Calu3 (cell line): ENCODE results near the gene MPEG1. TPM values are rescaled to one million over a fixed set of nuclear protein-coding genes. Genes with fewer than 3 reads are reported as not detected.

Source experiments
- BruUV-seq: library from RNA; stranded (reverse); fragments of 400-500 nt; replicated peaks from 2 replicates; lab custom pipeline; 2021; lab: Mats Ljungman, UMichigan
- CTCF ChIA-PET: fragments of 300-600 bp; sonication (Branson Sonifier 250); formaldehyde crosslinking; loops from one replicate; lab custom pipeline; 2022; ENCODE audit warnings: antibody characterized with exemption; lab: Charles Lee
- DNase-seq: peaks from one replicate; pipeline ENCODE4 v3.0.0; 2022
- H3K27ac Mint-ChIP-seq: one replicate; pipeline ENCODE4 v1.8.0; 2022; ENCODE audit warnings: mixed read lengths; ENCODE audit not compliant: unreplicated experiment
- H3K27me3 Mint-ChIP-seq: one replicate; pipeline ENCODE4 v1.8.0; 2022; ENCODE audit warnings: mixed read lengths; ENCODE audit not compliant: unreplicated experiment
- H3K36me3 Mint-ChIP-seq: one replicate; pipeline ENCODE4 v1.8.0; 2022; ENCODE audit warnings: mild to moderate bottlenecking, moderate library complexity, mixed read lengths; ENCODE audit not compliant: insufficient read depth, unreplicated experiment
- H3K4me1 Mint-ChIP-seq: one replicate; pipeline ENCODE4 v1.8.0; 2022; ENCODE audit warnings: mild to moderate bottlenecking, low read depth, mixed read lengths; ENCODE audit not compliant: unreplicated experiment
- H3K4me3 Mint-ChIP-seq: one replicate; pipeline ENCODE4 v1.8.0; 2022; ENCODE audit warnings: mild to moderate bottlenecking, low read depth, moderate library complexity, mixed read lengths; ENCODE audit not compliant: unreplicated experiment
- H3K9me3 Mint-ChIP-seq: one replicate; pipeline ENCODE4 v1.8.0; 2022; ENCODE audit warnings: low read depth, mixed read lengths; ENCODE audit not compliant: unreplicated experiment
- CTCF ChIP-seq: fragments of 200-600 bp; IDR thresholded peaks from one replicate; pipeline ENCODE4 v1.8.0; 2022; ENCODE audit warnings: antibody characterized with exemption; ENCODE audit not compliant: unreplicated experiment
- intact Hi-C: fragments of 100-400 bp; cut with micrococcal nuclease; formaldehyde crosslinking; loops from one replicate; pipeline ENCODE4 v1.10.0; 2022; ENCODE audit not compliant: unreplicated experiment
- total RNA-seq: library from RNA; stranded (reverse); gene quantifications from 2 replicates; pipeline ENCODE4 v1.2.3, GENCODE V29; 2022

MPEG1 gene
- total RNA-seq, 1 experiment from 2014 or later, result not detected

- DNase-seq, result no peak
- no TSS peak for BruUV-seq
- H3K4me1 Mint-ChIP-seq, result peaks cover 8% of the 10 kb centered on the region
- intact Hi-C loops, result no loop called here
- no peak for TF ChIP-seq CTCF
- H3K36me3 Mint-ChIP-seq, result no peaks in the 10 kb centered on the region
- no peak overlapping the region for H3K4me3 Mint-ChIP-seq
- no peak overlapping the region for H3K27ac Mint-ChIP-seq
- CTCF ChIA-PET, result interaction anchor here (1.2 kb wide), 1 partner anchor 37 kb away, joined by 3 read pairs; no protein-coding TSS in a partner anchor
- no peaks in the 10 kb centered on the region for H3K9me3 Mint-ChIP-seq
- H3K27me3 Mint-ChIP-seq, result peaks cover 13% of the 10 kb centered on the region
Observed at GRCh38 chr11:59223611-59224010, 10.9 kb upstream of the MPEG1 start.

- H3K27ac Mint-ChIP-seq, result no peak overlapping the region
- DNase-seq, result no peak
- intact Hi-C loops, result no loop called here
- H3K9me3 Mint-ChIP-seq, result no peaks in the 10 kb centered on the region
- peaks cover 8% of the 10 kb centered on the region for H3K4me1 Mint-ChIP-seq
- CTCF ChIA-PET, result interaction anchor here (0.7 kb wide), 2 partner anchors 23 to 1336 kb away, joined by 4 to 8 read pairs; no protein-coding TSS in a partner anchor
- TF ChIP-seq CTCF, result no peak
- H3K4me3 Mint-ChIP-seq, result no peak overlapping the region
- H3K27me3 Mint-ChIP-seq, result peaks cover 13% of the 10 kb centered on the region
- BruUV-seq, result no TSS peak
- no peaks in the 10 kb centered on the region for H3K36me3 Mint-ChIP-seq
Observed at GRCh38 chr11:59223177-59223576, 10.4 kb upstream of the MPEG1 start.

- intact Hi-C loops, result no loop called here
- H3K27ac Mint-ChIP-seq, result no peak overlapping the region
- no peaks in the 10 kb centered on the region for H3K9me3 Mint-ChIP-seq
- H3K36me3 Mint-ChIP-seq, result no peaks in the 10 kb centered on the region
- peaks cover 8% of the 10 kb centered on the region for H3K4me1 Mint-ChIP-seq
- peaks cover 13% of the 10 kb centered on the region for H3K27me3 Mint-ChIP-seq
- CTCF ChIA-PET, result interaction anchor here (0.7 to 1.6 kb wide), 4 partner anchors 24 to 1336 kb away, joined by 4 to 8 read pairs (median 8); partner anchors contain the start of gene DTX4
- TF ChIP-seq CTCF, result no peak
- H3K4me3 Mint-ChIP-seq, result no peak overlapping the region
- no peak for DNase-seq
- BruUV-seq, result no TSS peak
Observed at GRCh38 chr11:59222464-59223060, 9.8 kb upstream of the MPEG1 start.

- H3K9me3 Mint-ChIP-seq, result no peaks in the 10 kb centered on the region
- no peak for TF ChIP-seq CTCF
- peaks cover 16% of the 10 kb centered on the region for H3K4me1 Mint-ChIP-seq
- no peak overlapping the region for H3K4me3 Mint-ChIP-seq
- BruUV-seq, result no TSS peak
- no peaks in the 10 kb centered on the region for H3K36me3 Mint-ChIP-seq
- H3K27me3 Mint-ChIP-seq, result peaks cover 13% of the 10 kb centered on the region
- intact Hi-C loops, result no loop called here
- CTCF ChIA-PET, result interaction anchor here (0.5 to 1.6 kb wide), 6 partner anchors 12 to 52 kb away, joined by 3 to 8 read pairs (median 3); partner anchors contain the start of gene DTX4
- no peak for DNase-seq
- no peak overlapping the region for H3K27ac Mint-ChIP-seq
Observed at GRCh38 chr11:59221441-59221840, 8.7 kb upstream of the MPEG1 start.
